Activated T-helper 17 cell treated with anti-CD3 and anti-CD28 coated beads, Interleukin-2, amount 50 U/mL, for 72 hours (primary cell): ENCODE measurements around the gene ARID4B. TPM values are rescaled to one million over a fixed set of nuclear protein-coding genes. Genes with fewer than 3 reads are reported as not detected.
"Not testable (repeated sequence)": the region's sequence is repeated elsewhere in the genome, so short reads cannot be mapped to it uniquely, and the experiment has no call there.

Experiments
- ATAC-seq: fragments of 150-1000 bp; cut with Tn5 transposase; replicated peaks from 2 replicates; pipeline ENCODE4 v1.10.0; 2021; ENCODE audit warnings: mild to moderate bottlenecking, moderate library complexity
- H3K27ac Mint-ChIP-seq: one replicate; pipeline ENCODE4 v1.8.0; 2022; ENCODE audit warnings: mixed read lengths
- H3K27me3 Mint-ChIP-seq: one replicate; pipeline ENCODE4 v1.8.0; 2022; ENCODE audit warnings: mixed read lengths
- H3K36me3 Mint-ChIP-seq: one replicate; pipeline ENCODE4 v1.8.0; 2022; ENCODE audit warnings: low read depth, mild to moderate bottlenecking, mixed read lengths
- H3K4me1 Mint-ChIP-seq: one replicate; pipeline ENCODE4 v1.8.0; 2022; ENCODE audit warnings: mixed read lengths
- H3K4me3 Mint-ChIP-seq: one replicate; pipeline ENCODE4 v1.8.0; 2022; ENCODE audit warnings: mild to moderate bottlenecking, mixed read lengths
- H3K9me3 Mint-ChIP-seq: one replicate; pipeline ENCODE4 v1.8.0; 2022; ENCODE audit warnings: mixed read lengths
- total RNA-seq, 2 donors: library from RNA; stranded (reverse); gene quantifications; one replicate each; pipeline ENCODE4 v1.2.3, GENCODE V29; 2022

Gene ARID4B
- total RNA-seq, 2 donors from 2014 or later = 42.2 to 61.2 TPM

DNA sequence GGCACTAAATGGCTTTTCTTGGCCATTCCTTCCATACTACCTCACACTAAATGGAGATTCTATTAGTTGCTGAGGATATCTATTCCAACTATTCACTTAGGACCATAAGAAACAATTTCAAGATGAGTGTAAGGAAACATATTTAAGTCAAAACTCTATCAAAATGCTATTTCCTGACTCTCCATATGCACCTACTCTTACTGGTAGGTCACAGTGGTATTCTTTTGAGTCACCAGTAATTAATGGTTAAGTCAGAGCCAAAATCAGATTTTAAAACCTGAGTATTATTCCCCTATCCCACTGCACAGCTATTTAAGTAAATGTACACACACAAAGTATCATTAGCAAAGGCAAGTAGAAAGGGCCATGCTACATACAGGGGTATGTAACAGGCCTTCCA, 50.3 kb downstream of the ARID4B start:
- no peaks in the 10 kb centered on the region for H3K27me3 Mint-ChIP-seq
- ATAC-seq = peak; percentile 52
- peak overlapping the region; percentile 5 for H3K27ac Mint-ChIP-seq
- H3K4me1 Mint-ChIP-seq = peaks cover 31% of the 10 kb centered on the region
- H3K36me3 Mint-ChIP-seq = no peaks in the 10 kb centered on the region
- H3K9me3 Mint-ChIP-seq = no peaks in the 10 kb centered on the region
- H3K4me3 Mint-ChIP-seq = peak overlapping the region; percentile 9

DNA sequence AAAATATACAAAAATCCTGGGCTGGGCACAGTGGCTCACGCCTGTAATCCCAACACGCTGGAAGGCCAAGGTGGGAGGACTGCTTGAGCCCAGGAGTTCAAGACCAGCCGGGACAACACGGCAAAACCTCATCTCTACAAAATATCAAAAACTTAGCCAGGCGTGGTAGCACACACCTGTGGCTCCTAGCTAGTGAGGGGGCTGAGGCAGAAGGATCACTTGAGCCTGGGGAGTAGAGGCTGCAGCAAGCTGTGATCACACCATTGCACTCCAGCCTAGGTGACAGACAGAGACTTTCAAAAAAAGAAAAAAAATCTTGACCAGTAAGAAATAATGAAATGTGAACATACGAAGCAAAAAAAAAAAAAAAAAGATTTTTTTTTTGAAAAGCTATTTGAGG, 52.1 kb downstream of the ARID4B start:
- H3K9me3 Mint-ChIP-seq = no peaks in the 10 kb centered on the region
- H3K36me3 Mint-ChIP-seq = no peaks in the 10 kb centered on the region
- H3K27ac Mint-ChIP-seq = no peak overlapping the region
- ATAC-seq = no peak
- H3K4me1 Mint-ChIP-seq = peaks cover 34% of the 10 kb centered on the region
- H3K4me3 Mint-ChIP-seq = peak overlapping the region; percentile 17
- no peaks in the 10 kb centered on the region for H3K27me3 Mint-ChIP-seq

DNA sequence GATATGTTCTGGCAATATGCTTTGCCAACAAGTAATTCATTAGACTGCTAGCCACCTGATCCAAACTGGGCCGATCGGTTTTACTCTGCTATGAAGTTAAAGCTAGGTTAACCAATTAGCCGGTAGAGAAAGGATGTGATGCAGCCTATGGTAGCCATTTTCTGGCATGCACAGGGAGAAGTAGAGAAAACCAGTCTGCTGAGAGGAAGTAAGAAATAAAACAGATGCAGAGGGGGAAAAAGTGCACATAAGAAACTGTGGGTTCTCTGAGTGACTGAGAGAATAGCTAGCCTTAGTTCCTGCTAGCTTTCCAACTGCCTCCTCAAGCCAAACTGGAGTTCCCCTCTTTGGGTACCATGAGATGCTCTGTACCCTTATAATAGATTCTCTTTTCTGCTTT, 52.8 kb downstream of the ARID4B start:
- H3K27ac Mint-ChIP-seq = no peak overlapping the region
- no peaks in the 10 kb centered on the region for H3K36me3 Mint-ChIP-seq
- H3K4me3 Mint-ChIP-seq = peak overlapping the region; percentile 17

DNA sequence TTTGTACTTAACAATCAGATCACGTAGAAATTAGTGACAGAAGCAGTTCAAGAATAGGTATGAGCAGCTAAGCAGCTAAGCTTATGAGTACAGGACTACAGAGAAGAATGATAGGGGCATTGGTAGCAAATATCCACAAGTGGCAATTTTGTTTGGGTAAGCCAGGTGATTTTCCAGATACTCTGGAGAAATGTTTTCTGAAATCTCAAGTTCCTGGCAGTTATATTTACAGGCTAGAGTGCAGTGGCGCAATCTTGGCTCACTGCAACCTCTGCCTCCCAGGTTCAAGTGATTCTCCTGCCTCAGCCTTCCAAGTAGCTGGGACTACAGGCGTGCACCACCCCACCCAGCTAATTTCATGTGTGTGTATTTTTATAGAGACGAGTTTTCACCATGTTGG, 55.1 kb downstream of the ARID4B start:
- H3K4me1 Mint-ChIP-seq = peaks cover 37% of the 10 kb centered on the region
- no peaks in the 10 kb centered on the region for H3K27me3 Mint-ChIP-seq
- H3K9me3 Mint-ChIP-seq = no peaks in the 10 kb centered on the region
- no peak overlapping the region for H3K4me3 Mint-ChIP-seq
- no peak for ATAC-seq
- H3K27ac Mint-ChIP-seq = no peak overlapping the region
- no peaks in the 10 kb centered on the region for H3K36me3 Mint-ChIP-seq

More for the DNA sequence above, 52.8 kb downstream of the ARID4B start:
- ATAC-seq = peak; percentile 33
- no peaks in the 10 kb centered on the region for H3K9me3 Mint-ChIP-seq
- peaks cover 40% of the 10 kb centered on the region for H3K4me1 Mint-ChIP-seq
- H3K27me3 Mint-ChIP-seq = no peaks in the 10 kb centered on the region

DNA sequence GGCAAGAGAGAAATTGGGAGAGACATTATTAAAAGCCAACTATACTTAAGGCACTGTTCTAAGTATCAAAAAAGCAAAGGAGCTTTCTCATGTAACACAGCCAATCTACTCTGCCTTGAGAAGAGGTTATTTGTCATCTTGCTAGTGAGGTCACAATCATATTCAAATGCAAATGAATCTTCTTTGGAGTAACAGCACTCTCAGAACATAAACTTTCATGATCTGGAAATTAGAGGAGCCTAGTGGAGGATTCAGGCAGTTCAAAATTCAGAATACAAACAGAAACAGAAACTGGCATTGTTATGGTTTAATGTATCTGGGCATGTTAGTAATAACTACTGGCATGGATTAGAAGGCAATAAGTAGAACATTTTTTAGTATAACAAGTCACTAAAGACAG, 57.4 kb downstream of the ARID4B start:
- no peaks in the 10 kb centered on the region for H3K36me3 Mint-ChIP-seq
- H3K4me1 Mint-ChIP-seq = peaks cover 41% of the 10 kb centered on the region
- ATAC-seq = peak; percentile 94
- H3K9me3 Mint-ChIP-seq = no peaks in the 10 kb centered on the region
- H3K27ac Mint-ChIP-seq = peak overlapping the region; percentile 61
- H3K4me3 Mint-ChIP-seq = peak overlapping the region; percentile 53
- H3K27me3 Mint-ChIP-seq = no peaks in the 10 kb centered on the region

DNA sequence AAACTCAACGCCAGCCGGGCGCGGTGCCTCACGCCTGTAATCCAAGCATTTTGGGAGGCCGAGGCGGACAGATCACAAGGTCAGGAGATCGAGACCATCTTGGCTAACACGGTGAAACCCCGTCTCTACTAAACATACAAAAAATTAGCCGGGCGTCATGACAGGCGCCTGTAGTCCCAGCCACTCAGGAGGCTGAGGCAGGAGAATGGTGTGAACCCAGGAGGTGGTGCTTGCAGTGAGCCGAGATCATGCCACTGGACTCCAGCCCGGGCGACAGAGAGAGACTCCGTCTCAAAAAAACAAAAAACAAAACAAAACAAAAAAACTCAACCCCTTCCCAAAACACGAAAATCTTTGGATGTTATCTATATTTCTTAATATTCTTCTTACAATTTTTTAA, 58.0 kb downstream of the ARID4B start:
- not testable (repeated sequence) for H3K27ac Mint-ChIP-seq, ATAC-seq, H3K27me3 Mint-ChIP-seq, H3K4me3 Mint-ChIP-seq, H3K36me3 Mint-ChIP-seq, H3K9me3 Mint-ChIP-seq
- peaks cover 35% of the 10 kb centered on the region for H3K4me1 Mint-ChIP-seq

DNA sequence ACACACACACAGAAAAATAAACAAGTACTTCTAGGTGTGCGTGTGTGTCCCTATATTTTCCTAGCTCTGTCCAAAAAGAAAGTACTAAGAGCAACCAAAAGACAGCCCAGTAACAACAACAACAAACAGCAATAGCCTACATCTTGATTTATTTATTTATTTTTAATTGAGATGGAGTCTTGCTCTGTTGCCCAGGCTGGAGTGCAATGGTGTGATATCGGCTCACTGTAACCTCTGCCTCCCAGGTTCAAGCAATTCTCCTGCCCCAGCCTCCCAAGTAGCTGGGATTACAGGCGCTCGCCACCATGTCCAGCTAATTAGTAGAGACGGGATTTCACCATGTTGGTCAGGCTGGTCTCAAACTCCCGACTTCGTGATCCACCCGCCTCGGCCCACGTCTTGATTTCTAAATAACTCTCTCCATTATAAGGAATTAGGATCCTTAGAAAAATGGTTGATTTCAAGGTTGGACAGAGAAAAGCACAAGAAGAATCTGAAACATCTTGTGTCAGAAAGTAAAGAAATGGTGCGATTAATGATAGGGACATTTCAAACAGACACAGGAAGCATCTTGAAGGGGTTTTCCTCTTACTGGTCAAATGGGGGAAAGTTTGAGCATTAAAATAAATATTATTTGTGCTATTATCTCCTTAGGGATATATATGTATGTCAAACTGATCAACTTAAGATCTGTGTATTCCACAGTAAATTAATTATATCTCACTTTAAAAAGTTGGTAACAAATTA, 59.4 kb downstream of the ARID4B start:
- Mint-ChIP-seq H3K27ac (peak overlapping the region; percentile 12), H3K36me3 (no peaks in the 10 kb centered on the region), H3K9me3 (no peaks in the 10 kb centered on the region), H3K27me3 (no peaks in the 10 kb centered on the region), H3K4me3 (no peak overlapping the region), H3K4me1 (peaks cover 38% of the 10 kb centered on the region)
- ATAC-seq = no peak

DNA sequence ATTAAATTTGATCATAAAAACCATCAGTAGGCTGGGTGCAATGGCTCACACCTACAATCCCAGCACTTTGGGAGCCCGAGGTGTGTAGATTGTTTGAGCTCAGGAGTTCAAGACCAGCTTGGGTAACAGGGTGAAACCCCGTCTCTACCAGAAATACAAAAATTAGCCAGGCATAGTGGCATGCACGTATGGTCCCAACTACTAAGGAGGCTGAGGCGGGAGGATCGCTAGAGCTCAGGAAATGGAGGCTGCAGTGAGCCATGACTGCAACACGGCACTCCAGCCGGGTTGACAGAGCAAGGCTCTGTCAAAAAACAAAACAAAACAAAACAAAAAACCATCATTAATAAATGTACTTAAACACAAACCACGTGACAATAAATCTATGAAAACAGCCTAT, 61.0 kb downstream of the ARID4B start:
- ATAC-seq = no peak
- Mint-ChIP-seq H3K4me3 (no peak overlapping the region), H3K27ac (no peak overlapping the region), H3K36me3 (no peaks in the 10 kb centered on the region), H3K27me3 (no peaks in the 10 kb centered on the region), H3K4me1 (peaks cover 36% of the 10 kb centered on the region), H3K9me3 (no peaks in the 10 kb centered on the region)

DNA sequence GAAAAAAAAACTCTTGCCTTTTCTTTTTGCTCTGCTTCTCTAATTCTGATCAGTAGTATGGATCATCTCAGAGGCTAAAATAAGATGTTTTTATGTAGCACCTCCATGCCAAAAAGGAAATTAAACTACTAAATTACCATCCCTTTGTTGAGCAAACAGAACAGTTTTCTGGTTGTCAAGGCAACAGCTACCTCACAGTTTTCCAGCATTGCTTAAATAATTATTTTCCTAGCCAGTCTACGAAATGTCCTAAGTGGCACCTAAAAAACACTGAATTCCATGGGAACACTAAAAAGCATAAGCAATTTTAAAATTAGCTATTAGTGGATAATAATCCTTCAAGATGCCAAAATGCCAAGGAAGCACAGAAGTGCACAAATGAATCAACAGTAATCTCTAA, 61.7 kb downstream of the ARID4B start:
- H3K4me1 Mint-ChIP-seq = peaks cover 34% of the 10 kb centered on the region
- no peaks in the 10 kb centered on the region for H3K36me3 Mint-ChIP-seq
- no peak overlapping the region for H3K27ac Mint-ChIP-seq
- no peak overlapping the region for H3K4me3 Mint-ChIP-seq
- no peaks in the 10 kb centered on the region for H3K9me3 Mint-ChIP-seq
- no peak for ATAC-seq
- no peaks in the 10 kb centered on the region for H3K27me3 Mint-ChIP-seq

DNA sequence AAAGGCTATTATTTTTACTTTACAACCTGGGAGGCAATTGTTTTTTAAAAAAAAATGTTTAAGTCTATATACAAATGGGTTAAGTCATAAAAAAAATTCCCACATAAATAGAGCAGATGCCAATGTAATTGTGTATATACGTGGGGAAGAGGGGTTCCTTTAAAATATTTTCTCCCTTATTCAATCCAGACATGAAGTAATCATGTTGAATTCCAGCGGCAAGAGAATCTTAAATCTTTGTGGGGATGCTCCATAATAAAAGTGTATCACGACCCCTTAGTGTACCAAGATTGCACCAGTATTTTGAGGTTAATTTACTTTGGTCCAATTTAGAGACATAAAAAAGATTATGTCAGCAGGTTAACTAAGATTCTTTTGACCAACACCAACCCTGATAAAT, 62.1 kb downstream of the ARID4B start:
- H3K4me1 Mint-ChIP-seq = peaks cover 31% of the 10 kb centered on the region
- no peak overlapping the region for H3K27ac Mint-ChIP-seq
- no peak for ATAC-seq
- H3K36me3 Mint-ChIP-seq = no peaks in the 10 kb centered on the region
- H3K4me3 Mint-ChIP-seq = no peak overlapping the region
- no peaks in the 10 kb centered on the region for H3K27me3 Mint-ChIP-seq
- H3K9me3 Mint-ChIP-seq = no peaks in the 10 kb centered on the region

DNA sequence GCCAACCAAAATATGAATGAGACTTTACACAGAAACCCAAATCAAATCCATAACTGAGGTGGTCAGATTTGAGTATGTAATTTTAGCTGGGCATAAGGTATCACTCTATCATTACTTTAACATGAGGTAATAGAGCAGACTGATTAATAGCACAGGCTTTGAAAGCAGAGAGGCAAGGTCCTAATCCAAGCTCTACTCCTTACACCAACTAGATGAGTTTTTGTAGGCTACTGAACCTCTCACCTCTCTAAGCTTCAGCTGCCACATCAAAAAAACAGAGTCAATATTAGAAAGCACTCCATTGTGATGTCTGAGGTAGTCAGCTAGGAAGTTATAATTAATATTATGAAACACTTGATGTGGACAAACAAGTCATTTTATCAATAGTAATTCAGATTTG, 63.7 kb downstream of the ARID4B start:
- no peak overlapping the region for H3K4me3 Mint-ChIP-seq
- no peaks in the 10 kb centered on the region for H3K27me3 Mint-ChIP-seq
- H3K36me3 Mint-ChIP-seq = peaks cover 9% of the 10 kb centered on the region
- H3K4me1 Mint-ChIP-seq = peaks cover 33% of the 10 kb centered on the region
- ATAC-seq = no peak
- H3K27ac Mint-ChIP-seq = no peak overlapping the region
- no peaks in the 10 kb centered on the region for H3K9me3 Mint-ChIP-seq

DNA sequence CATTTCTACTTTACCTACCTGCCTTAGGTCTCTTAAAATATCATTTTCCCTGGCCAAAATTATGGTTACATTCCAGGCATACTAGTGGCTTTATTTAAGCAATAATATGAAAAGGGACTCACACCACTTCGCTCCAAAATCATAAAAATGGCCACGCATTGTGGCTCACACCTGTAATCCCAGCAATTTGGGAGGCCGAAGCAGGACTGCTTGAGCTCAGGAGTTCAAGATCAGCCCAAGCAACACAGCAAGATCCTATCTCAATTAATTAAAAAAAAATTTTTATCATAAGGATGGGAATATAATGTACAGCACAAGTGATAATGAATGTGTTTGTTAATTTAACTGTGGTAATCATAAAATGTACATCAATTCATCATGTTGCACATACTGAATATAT, 65.4 kb downstream of the ARID4B start:
- Mint-ChIP-seq H3K4me1 (peaks cover 28% of the 10 kb centered on the region), H3K9me3 (no peaks in the 10 kb centered on the region), H3K27me3 (no peaks in the 10 kb centered on the region), H3K27ac (no peak overlapping the region), H3K36me3 (peaks cover 24% of the 10 kb centered on the region), H3K4me3 (no peak overlapping the region)
- no peak for ATAC-seq

DNA sequence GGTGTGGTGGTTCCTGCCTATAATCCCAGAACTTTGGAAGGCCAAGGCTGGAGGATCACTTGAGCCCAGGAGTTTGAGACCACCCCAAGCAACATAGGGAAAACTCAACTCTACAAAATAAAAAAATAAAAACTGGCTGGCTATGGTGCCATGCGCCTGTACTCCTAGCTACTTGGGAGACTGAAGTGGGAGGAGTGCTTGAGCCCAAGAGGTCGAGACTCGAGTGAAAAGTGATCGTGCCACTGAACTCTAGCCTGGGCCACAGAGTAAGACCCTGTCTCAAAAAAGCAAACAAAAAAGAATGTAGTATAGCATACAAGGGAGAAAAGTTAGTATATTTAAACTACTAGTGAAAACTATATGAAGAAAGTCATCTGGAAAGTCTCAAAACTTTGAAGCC, 66.7 kb downstream of the ARID4B start:
- H3K4me1 Mint-ChIP-seq = peaks cover 18% of the 10 kb centered on the region
- ATAC-seq = no peak
- no peaks in the 10 kb centered on the region for H3K27me3 Mint-ChIP-seq
- peaks cover 35% of the 10 kb centered on the region for H3K36me3 Mint-ChIP-seq
- no peak overlapping the region for H3K27ac Mint-ChIP-seq
- no peaks in the 10 kb centered on the region for H3K9me3 Mint-ChIP-seq
- H3K4me3 Mint-ChIP-seq = no peak overlapping the region

DNA sequence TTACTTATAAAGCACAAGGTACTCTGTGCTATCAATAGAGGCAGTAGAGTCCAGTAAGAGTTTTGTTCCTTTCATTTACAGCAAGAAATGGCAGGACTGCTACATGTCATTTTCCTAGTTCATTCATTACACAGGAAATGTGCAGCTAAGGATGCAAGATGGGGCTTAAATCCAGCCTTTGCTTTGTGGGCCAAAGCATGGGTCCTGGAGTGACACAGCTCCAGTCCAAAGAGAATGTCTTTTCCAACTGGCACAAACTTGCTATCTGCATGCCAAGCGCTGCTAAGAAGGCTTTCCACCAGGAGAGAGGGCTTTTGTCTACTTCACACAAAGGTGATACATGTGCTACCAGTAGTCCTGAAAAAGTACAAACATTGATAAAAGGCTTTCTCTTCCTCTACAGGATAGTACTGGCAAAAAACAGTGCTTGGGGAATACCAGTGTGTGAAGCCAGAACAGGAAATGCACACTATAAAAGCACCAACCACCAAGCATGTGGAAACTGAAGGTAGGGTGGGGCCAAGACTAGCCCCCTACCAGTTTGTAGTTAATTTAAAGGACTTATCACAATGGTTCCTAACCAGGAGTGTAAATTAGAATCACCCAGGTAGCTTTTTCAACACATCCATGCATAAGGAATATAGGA, 68.7 kb downstream of the ARID4B start:
- Mint-ChIP-seq H3K27ac (peak overlapping the region; percentile 39), H3K4me3 (peak overlapping the region; percentile 32), H3K4me1 (peaks cover 16% of the 10 kb centered on the region), H3K27me3 (no peaks in the 10 kb centered on the region), H3K36me3 (peaks cover 42% of the 10 kb centered on the region), H3K9me3 (no peaks in the 10 kb centered on the region)
- ATAC-seq = peak; percentile 37

DNA sequence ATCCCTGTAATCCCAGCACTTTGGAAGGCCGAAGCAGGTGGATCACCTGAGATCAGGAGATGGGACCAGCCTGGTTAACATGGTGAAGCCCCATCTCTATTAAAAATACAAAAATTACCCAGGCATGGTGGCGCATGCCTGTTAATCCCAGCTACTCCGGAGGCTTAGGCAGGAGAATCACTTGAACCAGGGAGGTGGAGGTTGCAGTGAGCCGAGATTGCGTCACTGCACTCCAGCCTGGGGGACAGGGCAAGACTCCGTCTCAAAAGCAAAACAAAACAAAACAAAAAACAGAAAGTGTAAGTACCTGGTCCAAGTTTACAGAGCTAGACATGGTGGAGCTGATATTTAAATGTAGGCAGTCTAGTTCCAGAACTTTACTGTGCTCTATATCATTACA, 69.9 kb downstream of the ARID4B start:
- Mint-ChIP-seq H3K4me1 (peaks cover 13% of the 10 kb centered on the region), H3K36me3 (peaks cover 50% of the 10 kb centered on the region)

More for the DNA sequence above, 69.9 kb downstream of the ARID4B start:
- not testable (repeated sequence) for H3K9me3 Mint-ChIP-seq, H3K27me3 Mint-ChIP-seq, ATAC-seq, H3K4me3 Mint-ChIP-seq
- H3K27ac Mint-ChIP-seq = peak overlapping the region; percentile 46
